HG03354 (cell line): ENCODE measurements around the gene KCTD19.

Experiments
- ATAC-seq: cut with Tn5 transposase; IDR thresholded peaks from one replicate; pipeline ENCODE4 v1.9.1; 2021; ENCODE audit warnings: mild to moderate bottlenecking; ENCODE audit not compliant: unreplicated experiment, poor library complexity, severe bottlenecking

Gene KCTD19

DNA sequence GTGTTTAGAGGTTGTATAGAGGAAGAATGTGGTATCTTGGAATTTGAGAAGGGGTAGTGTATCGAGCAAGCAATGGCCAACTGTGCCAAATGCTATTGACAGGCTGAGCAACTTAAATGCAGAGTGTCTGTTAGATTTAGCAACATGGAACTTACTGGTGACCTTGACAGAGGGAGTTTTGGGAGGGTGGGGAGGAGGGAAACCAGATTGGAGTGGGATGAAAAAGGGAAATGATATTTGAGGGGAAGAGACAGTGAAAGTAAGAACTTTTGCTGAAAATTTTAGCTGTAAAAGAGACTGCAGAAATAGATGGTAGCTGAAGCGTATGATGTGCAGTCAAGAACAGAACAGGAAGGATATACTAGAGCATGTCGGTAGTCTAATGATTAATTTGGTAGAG is 1.2 kb upstream of the KCTD19 start:
- ATAC-seq, result no peak

DNA sequence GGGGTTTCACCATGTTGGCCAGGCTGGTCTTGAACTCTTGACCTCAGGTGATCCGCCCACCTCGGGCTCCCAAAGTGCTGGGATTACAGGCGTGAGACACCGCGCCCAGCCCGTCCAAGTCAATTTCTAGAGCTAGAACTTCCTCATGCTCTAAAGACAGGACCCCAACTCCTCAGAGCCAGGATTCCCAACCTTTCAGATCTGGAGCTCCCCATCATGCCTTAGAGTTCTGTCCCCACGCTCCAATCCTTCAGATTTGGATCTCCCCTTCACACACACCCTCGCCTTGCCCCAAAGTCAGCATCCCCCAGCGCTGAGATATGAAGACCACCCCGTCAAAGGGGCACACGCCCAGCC is 448 bp downstream of the KCTD19 start:
- no peak for ATAC-seq

DNA sequence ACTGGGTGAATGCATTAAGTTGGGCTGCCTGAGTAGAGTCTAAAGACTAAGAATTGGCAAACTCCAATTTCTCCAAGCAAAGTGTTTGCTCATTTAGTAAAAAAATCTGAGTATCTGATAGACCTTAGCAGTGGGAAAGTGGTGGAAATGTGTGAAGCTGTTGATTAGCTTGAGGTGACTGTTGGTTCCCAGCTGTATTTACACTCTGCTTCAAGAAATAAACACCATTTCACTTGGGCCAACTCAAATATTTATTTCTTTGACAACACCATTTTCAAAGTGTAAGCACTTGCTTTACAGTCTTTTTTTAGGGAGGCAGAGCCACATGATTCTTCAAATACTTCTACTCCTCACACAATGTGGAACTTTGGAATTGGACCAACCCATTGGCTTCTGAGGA is 8.7 kb downstream of the KCTD19 start:
- ATAC-seq, result no peak

DNA sequence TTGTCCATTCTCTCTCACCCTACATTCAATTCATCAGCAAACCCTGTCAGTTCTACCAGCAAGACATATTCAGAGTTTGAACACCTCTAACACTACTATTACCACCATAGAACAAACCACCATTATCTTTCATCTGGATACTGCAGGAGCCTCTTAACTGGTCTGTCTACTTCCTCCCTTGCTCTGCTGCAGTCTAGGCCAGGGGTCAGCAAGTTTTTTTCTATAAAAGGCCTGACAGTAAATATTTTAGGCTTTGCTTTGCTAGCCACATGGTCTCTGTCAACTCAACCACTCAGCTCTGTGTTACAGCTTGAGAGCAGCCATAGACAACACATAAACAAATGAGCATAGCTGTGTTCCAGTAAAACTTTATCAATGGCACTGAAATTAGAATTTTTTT is 13.8 kb downstream of the KCTD19 start:
- ATAC-seq, result no peak

DNA sequence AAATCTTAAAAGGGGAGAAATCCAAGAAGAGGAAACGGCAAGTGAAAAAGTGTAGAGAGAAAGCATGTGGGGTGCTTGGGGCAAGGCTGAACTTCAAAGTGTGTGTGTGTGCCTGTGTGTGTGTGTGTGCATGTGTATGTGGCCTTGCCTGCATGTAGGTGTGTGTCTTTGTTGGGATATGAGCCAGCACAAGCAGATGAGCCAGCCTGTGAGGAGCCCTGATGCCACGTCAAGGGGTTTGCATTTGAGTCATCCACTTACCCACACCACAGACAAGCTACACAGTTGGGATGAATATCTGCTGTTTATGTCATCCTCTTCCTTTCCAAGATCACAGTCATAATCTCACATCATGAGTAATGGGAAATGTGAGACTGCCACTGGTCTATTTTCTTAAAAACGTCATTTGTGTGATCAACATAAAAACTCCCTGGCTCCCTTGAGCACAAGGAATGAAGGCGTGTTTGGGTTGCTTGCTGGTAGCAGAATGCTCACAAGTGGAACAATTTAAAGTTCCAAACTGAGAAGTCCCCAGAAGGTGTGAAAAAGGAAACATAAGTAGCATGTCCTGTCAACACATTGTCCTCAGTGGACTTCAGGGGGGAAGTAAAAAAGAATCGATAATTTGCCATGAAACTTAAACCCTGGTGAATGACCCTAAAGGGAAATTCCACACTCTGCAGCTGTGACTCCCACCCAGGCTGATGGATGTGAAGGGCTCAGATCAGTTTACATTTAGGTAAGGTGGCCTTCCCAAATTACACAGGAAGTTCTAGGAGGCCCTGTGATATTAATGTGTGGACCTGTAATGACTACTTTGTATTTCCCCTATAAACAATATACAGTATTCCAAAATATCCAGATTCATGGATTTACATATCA is 14.7 kb downstream of the KCTD19 start:
- ATAC-seq, result peak; percentile 80

DNA sequence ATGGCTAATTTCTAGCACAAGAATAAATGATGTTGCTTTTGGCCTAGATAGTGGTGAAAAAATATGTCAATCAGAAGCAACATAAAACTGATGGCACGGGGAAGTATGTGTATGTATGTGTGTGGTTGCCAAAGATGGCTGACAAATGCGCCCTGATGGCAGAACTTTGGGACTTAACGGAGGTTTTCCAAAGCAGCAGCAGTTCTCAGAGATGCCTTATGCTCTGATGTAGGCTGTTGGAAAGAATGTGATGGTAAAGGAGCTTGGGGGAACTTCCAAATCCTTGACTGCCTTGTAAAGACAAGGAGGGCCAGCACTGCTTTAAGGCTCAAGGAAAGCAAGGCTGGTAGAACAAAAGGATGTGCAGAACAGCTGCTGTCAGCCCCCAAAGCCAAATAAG is 16.0 kb downstream of the KCTD19 start:
- no peak for ATAC-seq

DNA sequence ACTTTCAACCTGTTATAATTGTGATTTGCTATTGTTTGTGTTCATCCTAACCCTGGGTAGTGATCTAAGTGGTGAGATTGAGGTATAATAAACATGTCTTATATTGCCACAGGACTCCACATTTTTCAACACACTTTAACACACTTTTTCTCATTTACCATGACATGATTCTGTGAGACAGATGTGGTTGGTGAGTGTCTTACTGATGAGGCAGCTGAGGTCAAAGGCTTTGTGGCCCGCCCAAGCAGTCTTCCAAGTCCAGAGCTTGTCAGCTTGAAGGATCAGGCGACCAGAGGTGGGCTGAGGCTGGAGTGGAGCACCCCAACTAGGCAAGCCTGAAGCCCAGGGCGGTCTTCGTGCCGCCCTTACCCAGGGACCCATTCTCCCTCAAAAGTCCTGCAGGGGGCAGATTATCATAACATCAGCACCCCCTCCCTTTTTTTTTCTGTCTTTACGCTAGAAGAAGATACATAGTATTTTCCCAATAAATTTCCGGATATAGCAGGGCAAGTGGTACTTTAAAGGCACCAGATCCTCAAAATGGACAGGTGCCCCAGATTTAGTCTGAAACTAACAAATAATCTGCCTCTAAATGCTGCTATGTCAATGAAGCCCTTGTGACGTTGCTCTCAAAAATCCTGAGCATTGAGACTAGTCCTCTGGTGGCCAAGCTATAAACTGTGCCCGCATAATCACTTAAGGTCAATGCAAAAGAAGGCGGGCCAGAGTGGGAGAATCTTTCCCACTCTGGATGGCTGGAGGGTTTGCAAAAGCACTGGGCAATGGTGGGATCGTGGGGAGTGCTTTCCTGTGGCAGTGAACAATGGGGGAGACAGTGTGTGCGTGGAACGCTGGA is 21.1 kb downstream of the KCTD19 start:
- no peak for ATAC-seq

DNA sequence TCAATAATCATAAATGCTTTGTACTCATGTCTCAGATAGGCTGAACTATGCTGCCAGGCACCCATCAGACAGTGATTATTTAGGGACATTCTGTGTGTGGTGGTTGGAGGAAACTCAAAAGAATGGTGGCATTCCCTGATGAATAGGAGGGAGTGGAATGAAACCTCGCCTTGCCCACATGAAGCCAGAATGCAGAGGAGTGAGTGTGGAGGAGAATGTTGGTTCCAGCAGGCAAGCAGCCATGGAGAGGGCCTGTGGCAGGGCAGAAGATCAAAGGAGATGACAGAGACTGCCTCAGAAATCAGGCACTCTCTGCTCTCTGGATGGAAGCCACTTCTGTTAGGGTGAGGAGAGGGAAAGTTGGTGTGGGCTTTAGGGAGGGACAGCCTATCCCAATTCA is 22.5 kb downstream of the KCTD19 start:
- no peak for ATAC-seq

DNA sequence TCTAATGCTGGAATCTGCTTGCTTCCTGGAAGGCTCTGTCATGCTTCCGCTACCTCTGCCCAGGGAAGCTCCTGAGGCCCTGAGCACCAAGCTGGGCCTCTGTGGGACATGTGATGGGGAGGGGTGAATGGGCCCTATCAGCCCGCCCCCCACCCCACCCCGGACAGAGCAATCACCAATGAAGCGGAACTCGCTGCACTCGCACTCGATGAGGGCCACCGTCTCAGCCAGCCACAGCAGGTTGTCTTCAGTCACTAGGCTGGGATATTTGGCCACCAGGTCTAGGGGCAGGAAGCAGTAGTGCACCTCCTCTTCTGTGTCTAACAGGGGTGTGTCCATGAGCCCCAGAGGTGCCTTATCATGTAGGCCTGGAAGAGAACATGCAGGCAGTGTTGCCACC is 23.6 kb downstream of the KCTD19 start:
- no peak for ATAC-seq

DNA sequence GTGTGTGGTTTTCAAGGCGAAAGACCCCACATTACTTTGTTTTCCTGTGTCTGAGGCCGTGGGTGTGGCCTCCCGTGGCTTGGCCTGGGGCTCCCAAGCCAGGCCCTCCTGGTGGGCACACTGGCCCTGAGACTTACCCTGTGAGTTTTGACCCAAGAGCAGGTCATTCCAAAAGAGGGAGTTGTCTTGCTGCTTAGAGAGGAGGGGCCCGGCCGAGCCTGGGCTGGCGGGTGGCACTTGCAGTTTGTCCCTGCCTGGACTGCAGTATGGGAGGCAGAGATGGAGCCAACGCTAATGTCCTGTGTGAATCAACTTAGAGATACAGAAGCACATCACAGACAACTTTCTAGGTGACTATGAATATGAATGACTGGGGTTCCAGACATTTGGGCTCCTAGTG is 24.5 kb downstream of the KCTD19 start:
- no peak for ATAC-seq

DNA sequence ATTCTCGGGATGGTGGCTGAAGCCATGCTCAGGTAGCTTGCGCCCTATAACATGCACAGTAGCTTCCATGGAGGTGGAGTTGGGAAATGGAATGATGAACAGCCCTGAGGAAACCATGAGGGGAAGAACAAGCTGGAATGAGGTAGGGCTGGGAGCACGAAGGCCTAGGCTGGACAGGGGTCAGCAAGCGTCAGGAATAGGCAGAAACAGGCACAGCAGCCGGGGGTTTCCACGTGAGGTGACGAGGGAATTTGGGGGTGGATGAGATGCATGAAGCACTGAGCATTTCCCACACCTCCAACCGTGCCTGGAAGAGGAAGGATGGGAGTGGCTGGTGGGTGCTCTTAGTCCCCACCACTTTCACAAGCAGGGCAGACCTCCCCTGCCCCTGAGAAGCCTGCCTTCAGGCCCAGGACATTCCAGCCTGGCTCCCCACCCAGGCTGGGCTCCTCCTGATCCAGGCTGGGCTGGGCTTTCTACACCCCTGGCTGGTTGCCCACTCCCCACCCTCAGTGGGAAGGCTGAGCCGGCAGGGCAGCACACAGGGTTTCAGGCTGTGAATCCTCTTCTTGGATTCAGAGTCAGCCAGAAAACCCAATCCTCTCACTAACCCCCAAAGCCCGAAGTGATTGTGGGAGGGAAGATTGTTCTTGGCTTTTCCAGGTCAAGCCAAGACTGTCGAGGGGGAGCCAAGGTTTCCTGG is 25.3 kb downstream of the KCTD19 start:
- ATAC-seq, result no peak

DNA sequence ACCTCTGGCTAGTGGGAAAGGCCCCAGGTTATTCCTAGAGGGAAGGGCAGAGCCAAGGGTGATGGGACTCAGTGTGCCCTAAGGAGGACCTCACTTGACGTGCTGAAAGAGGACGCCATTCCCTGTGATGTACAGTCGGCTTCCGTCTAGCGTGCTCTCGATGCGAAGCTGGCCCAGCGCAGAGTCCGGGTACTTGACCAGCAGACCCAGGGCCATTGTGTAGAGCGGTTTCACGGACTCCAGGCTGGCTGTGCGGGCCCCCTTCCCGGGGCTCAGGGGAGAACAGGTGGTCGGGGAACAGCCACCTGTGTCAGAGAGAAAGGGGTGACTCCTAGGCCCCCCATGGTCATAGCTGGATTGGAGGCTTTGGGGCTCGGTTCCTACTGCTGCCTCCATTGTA is 27.3 kb downstream of the KCTD19 start:
- no peak for ATAC-seq

DNA sequence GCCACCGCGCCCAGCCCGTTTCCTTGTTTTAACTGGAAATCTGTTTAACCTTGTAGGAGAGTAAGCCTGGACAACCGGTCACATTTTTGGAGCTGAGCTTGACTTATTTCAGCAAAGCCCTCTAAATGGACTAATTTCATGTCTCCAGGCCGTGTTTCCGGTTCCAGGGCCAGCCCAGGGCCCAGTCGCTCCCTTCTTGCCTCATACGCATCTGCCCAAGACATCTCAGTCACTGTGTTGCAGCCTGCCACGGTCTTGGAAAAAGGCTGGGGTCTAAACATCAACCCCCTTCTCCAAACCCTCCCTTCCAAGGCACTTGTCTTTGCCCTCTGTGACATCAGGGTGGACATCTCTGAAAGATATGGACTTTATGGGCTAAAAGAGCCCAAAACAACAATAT is 28.3 kb downstream of the KCTD19 start:
- ATAC-seq, result no peak

DNA sequence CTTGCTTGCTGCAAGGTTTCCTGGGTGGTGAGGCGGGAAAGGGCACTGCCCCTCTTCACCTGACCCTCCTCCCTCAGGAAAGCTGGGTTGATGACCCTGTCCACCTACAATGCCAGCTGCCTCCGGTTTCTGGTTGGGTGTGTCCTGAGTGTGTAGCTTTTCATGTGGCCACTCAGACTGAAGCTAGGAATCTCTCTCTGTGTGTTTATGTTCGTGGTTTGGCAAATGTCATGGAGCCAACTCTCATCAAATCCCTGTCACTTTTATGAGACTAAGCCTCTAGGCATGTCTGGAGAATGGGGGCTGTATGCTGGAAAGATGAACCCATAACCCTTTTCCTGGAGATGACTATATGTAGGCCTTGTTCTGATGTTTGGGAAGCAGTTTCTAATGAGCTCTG is 30.1 kb downstream of the KCTD19 start:
- no peak for ATAC-seq

DNA sequence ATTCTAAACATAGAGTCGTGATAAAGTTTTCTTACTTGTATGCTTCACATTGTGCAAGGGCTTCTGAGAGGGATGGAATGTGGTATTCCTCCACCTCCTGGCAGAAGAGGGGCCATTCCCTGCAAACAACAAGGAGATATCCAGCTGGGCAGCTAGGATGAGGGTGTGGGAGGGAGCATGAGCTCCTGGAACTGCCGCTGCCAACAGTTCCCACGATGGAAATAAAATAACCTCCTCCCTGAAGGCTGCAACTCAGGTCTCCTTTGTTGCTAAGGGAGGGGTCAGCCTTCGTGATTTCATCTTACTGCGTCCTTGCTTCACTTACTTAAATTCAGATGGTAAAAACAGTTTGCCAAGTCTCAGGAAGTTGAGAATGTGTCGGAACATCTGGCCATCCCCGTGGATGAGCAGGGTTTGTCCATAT is 31.6 kb downstream of the KCTD19 start:
- no peak for ATAC-seq

DNA sequence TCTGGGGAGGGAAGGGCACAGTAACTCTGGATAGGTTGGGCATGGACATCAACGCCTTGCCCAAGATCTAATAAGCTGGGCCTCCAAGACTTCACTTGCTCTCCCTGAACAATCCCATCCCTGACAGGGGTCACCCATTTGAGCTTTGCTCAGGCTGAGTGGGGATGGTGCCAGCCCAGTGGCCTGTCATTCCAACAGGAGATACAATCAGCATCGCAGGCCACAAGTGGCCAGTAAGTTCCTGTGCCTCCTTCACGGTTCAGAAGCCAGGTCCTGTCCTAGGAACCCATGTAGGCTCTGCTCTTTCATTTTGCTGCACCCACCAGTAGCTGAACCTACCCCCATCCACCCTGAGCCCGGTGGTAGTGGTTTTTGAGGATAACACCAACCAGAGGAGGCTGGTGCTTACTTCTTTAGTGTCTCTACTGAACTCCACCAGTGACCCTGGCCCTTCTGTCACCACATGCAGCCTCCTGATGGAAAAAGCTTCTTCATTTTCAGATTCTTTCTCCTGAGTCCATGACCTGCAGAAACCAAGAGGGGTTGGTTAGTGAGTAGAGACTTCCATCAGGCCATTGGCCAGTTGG is 32.3 kb downstream of the KCTD19 start:
- no peak for ATAC-seq

DNA sequence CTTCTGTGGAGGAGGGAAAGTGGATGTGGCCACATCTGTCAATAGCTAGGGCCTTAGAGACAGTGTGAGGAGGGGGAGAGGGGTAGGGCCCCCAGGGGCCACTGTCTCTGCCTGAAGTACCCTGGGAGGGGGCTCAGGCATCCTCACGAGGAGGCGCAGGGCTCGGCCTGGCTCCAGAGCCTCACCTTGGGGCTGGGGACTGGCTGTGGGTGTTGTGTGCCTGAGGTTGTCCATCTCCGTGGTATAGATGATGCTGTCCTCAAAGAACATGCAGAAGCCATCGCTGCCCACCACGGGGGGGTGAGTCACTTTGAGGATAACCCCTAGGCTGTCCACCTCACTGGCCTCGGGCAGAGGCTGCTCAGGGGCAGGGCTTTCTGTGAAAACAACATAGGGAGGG is 35.1 kb downstream of the KCTD19 start:
- no peak for ATAC-seq

DNA sequence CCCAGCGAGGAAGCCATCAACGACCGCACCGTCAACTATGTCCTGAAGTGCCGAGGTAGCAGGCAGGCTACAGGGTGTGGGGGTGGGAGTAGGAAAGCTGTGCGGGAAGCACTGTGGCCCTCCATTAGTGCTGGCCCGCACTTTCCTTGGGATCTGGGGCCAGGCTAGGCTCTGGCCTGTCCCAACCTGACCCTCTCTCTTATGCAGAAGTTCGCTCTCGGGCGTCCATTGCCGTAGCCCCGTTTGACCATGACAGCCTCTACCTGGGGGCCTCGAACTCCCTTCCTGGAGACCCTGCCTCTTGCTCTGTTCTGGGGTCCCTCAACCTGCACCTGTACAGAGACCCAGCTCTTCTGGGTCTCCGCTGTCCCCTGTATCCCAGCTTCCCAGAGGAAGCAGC is 38.6 kb downstream of the KCTD19 start:
- ATAC-seq, result no peak

DNA sequence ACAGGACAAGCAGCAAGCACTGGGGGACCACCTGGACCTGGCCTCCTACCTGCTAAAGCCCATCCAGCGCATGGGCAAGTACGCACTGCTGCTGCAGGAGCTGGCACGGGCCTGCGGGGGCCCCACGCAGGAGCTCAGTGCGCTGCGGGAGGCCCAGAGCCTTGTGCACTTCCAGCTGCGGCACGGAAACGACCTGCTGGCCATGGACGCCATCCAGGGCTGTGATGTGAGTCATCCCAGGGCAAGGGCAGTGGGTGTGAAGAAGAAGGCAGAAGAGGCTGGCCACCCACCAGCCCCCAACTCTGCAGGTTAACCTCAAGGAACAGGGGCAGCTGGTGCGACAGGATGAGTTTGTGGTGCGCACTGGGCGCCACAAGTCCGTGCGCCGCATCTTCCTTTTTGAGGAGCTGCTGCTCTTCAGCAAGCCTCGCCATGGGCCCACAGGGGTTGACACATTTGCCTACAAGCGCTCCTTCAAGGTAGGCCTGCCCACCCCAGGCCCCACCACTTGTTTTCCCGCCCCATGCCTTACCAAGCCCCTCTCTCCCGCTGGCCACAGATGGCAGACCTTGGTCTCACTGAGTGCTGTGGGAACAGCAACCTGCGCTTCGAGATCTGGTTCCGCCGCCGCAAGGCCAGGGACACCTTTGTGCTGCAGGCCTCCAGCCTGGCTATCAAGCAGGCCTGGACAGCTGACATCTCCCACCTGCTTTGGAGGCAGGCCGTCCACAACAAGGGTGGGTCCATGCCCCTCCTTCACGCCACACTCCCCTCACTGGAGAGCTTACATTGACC is 39.9 kb downstream of the KCTD19 start:
- ATAC-seq, result no peak
